Anterior cingulate cortex (tissue), 58 donors: ENCODE data around the gene KAZN.

Source experiments
- DNase-seq, 58 donors: peaks; one replicate each; lab custom pipeline; 2025; lab: John Stamatoyannopoulos, UW

Gene KAZN

GRCh38 chr1:15152318-15153183 is 554.1 kb downstream of the KAZN start:
- peak in 57 of 58 donors; percentile 3 to 81 (median 65) for DNase-seq

GRCh38 chr1:15153184-15153841 is 554.8 kb downstream of the KAZN start, which contains the start of gene TMEM51:
TSS of gene TMEM51 (plus strand) at chr1:15153747. CDS start at chr1:15215088, 61,341 bp downstream.
- peak in 38 of 58 donors; percentile 10 to 58 (median 34) for DNase-seq

GRCh38 chr1:15153842-15154479 is 555.5 kb downstream of the KAZN start:
- DNase-seq, result peak in 34 of 58 donors; percentile 6 to 62 (median 30)

- peak in 1 of 58 donors; percentile 17 for DNase-seq
Observed at GRCh38 chr1:15154480-15155036, 556.1 kb downstream of the KAZN start.

GRCh38 chr1:15155191-15155590 is 556.7 kb downstream of the KAZN start:
- no peak for DNase-seq

GRCh38 chr1:15155888-15156741 is 557.6 kb downstream of the KAZN start:
- no peak for DNase-seq

GRCh38 chr1:15156807-15157380 is 558.4 kb downstream of the KAZN start:
- DNase-seq, result no peak

- DNase-seq, result no peak
Observed at GRCh38 chr1:15157524-15158399, 559.3 kb downstream of the KAZN start.

- DNase-seq, result no peak
Observed at GRCh38 chr1:15158506-15159165, 560.2 kb downstream of the KAZN start.

- DNase-seq, result no peak
Observed at GRCh38 chr1:15159166-15159555, 560.7 kb downstream of the KAZN start.

- no peak for DNase-seq
Observed at GRCh38 chr1:15160626-15161025, 562.1 kb downstream of the KAZN start.

GRCh38 chr1:15167386-15167785 is 568.9 kb downstream of the KAZN start:
- no peak for DNase-seq
